Activated T-cell treated with anti-CD3 and anti-CD28 coated beads, Interleukin-2, amount 50 U/mL, for 4 hours (primary cell): ENCODE results near the gene HS3ST4. TPM values are rescaled to one million over a fixed set of nuclear protein-coding genes. Genes with fewer than 3 reads are reported as not detected.

ENCODE experiments used
- ATAC-seq, 2 donors: fragments of 200-7000 bp; cut with Tn5 transposase; one replicate each; pipeline ENCODE4 v1.10.0; 2021
- DNase-seq: peaks from one replicate; pipeline ENCODE4 v3.0.0-alpha.2; 2020
- H3K27me3 Mint-ChIP-seq: one replicate; pipeline ENCODE4 v1.8.0; 2021; ENCODE audit warnings: low read depth, mixed read lengths
- H3K36me3 Mint-ChIP-seq: one replicate; pipeline ENCODE4 v1.8.0; 2022; ENCODE audit warnings: mixed read lengths; ENCODE audit not compliant: insufficient read depth
- H3K4me1 Mint-ChIP-seq: one replicate; pipeline ENCODE4 v1.8.0; 2021; ENCODE audit warnings: low read depth, mixed read lengths
- H3K4me3 Mint-ChIP-seq: one replicate; pipeline ENCODE4 v1.8.0; 2021; ENCODE audit warnings: mild to moderate bottlenecking, moderate library complexity, mixed read lengths
- H3K9me3 Mint-ChIP-seq: one replicate; pipeline ENCODE4 v1.8.0; 2021; ENCODE audit warnings: mixed read lengths
- total RNA-seq, 3 donors: library from RNA; stranded (reverse); gene quantifications; one replicate each; pipeline ENCODE4 v1.2.1, GENCODE V29; 2021

HS3ST4 gene
- total RNA-seq, 3 donors from 2014 or later = not detected

DNA sequence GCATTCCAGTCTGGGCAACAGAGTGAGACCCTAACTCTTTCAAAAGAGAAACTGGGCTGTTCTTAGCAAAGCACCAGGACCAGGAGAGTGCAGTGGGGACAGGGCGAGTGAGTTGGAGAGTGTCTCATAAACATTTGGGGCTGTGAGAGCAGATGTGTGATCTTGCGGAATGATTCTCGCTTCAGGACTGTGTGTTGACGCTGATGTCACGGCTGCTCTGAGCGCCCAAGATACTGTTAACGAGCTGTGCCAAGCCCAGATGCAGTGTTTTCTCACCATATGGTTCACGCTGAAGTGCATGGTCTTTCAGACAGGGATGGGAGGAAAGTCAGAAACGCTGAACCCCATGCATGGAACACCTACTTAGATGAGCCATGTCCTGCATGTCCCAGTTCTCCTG, 438.2 kb downstream of the HS3ST4 start:
- Mint-ChIP-seq H3K4me1 (no peaks in the 10 kb centered on the region), H3K4me3 (no peak overlapping the region), H3K9me3 (no peaks in the 10 kb centered on the region), H3K36me3 (no peaks in the 10 kb centered on the region), H3K27me3 (peaks cover 7% of the 10 kb centered on the region)
- no peak for DNase-seq
- no peak for ATAC-seq

DNA sequence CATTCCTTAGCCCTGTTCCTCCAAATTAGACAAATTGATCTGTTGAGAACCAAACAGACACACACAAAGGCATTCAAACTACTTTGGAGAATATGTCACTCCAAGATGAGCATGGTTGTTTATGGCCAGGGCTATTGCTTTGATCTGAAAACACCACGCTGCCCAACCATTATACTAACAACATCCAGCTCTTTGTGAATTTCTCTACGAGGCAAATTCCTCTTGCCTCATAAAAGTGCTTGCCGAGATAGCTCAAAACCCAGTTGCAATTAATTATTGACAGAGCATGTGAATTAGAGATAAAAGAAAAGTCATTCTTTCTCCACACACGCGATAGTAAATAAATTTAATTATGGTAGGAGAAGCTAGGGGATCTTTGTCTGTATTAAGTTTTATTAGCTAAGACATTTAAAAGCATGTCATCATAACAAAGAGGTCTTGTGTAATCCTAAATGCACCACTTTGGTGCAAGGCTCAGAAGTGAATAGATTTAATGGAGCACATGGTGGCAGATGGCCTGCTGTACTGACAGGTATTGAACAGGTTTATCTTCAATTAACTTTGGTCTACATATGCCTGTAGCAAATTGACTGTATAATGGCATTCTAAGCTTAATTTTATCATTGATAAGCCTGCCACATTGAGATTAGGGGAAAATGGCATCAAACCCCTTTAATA, 441.8 kb downstream of the HS3ST4 start:
- H3K9me3 Mint-ChIP-seq = no peaks in the 10 kb centered on the region
- H3K4me3 Mint-ChIP-seq = no peak overlapping the region
- no peaks in the 10 kb centered on the region for H3K4me1 Mint-ChIP-seq
- H3K27me3 Mint-ChIP-seq = peaks cover 3% of the 10 kb centered on the region
- DNase-seq = no peak
- no peaks in the 10 kb centered on the region for H3K36me3 Mint-ChIP-seq
- no peak for ATAC-seq

DNA sequence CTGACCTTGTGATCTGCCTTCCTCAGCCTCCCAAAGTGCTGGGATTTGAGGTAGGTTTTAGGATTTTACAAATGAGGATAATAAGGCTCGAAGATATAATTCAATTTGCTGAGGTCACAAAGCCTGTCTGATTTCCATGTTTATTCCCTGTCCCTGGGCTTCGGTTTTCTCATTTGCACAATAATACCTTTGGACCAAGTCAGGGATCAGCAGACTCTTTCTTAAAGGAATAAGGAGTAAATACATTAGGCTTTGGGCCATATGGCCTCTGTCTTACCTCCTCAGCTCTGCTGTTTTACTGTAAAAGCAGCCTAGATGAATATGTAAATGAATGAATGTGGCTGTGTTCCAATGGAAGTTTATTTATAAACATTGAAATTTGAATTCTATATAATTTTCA, 442.8 kb downstream of the HS3ST4 start:
- Mint-ChIP-seq H3K4me3 (no peak overlapping the region), H3K27me3 (peaks cover 3% of the 10 kb centered on the region), H3K36me3 (no peaks in the 10 kb centered on the region), H3K4me1 (no peaks in the 10 kb centered on the region), H3K9me3 (no peaks in the 10 kb centered on the region)
- ATAC-seq (no peak), DNase-seq (no peak)

DNA sequence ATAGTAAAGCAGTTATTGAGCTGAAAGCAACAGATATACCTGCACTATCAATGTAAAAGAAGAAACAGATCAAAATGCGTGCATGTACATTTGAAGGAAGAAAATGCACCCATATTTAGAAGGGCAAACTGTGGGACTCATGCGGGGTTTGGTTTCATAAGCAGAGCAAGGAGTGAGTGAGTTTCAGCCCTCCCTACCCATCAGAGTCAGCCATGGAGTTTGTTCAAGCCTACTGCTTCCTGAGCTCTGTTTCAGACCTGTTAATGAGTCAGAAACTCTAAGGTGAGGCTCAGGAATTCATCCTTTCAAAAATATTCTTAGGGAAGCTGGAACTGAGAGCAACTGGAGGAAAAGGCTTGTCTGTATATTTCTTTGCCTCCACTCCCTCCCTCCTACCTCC, 446.2 kb downstream of the HS3ST4 start:
- no peak for ATAC-seq
- no peaks in the 10 kb centered on the region for H3K36me3 Mint-ChIP-seq
- H3K4me3 Mint-ChIP-seq = no peak overlapping the region
- DNase-seq = no peak
- H3K27me3 Mint-ChIP-seq = no peaks in the 10 kb centered on the region
- no peaks in the 10 kb centered on the region for H3K9me3 Mint-ChIP-seq
- H3K4me1 Mint-ChIP-seq = no peaks in the 10 kb centered on the region

DNA sequence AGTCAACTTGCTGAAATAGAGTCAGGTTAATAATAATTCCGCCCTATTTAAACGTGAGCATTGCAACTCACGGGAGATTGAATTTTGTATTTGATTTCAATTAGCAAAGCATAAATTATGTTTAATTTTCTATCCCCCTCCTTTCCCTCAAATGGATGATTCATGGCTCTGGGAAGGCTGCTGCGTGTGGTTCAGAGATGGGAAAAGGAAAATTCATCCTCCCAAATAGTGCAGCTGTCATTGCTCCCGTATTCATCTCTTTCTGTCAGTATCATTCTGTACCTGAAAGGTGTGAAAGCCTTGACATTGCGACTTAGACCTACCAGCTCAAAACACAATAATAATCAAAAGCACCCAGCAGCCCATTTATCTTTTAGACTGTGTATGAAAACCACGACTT, 447.3 kb downstream of the HS3ST4 start:
- Mint-ChIP-seq H3K36me3 (no peaks in the 10 kb centered on the region), H3K4me1 (no peaks in the 10 kb centered on the region), H3K4me3 (no peak overlapping the region), H3K27me3 (no peaks in the 10 kb centered on the region), H3K9me3 (no peaks in the 10 kb centered on the region)
- ATAC-seq (no peak), DNase-seq (no peak)

DNA sequence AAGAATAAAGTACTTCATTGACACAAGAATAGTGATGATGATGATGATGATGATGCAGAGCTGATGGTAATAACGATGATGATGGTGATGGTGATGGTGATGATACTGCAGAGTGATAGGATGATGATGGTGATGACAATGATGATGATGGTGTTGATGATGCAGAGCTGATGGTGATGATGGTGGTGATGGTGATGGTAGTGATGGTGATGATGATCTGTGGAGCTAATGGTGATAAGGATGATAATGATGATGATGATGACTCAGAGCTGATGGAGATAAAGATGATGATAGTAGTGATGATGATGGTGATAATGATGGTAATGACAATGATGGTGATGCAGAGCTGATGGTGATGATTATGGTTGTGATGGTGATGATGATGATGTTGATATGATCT, 448.1 kb downstream of the HS3ST4 start:
- ATAC-seq (no peak), DNase-seq (no peak)
- Mint-ChIP-seq H3K27me3 (no peaks in the 10 kb centered on the region), H3K9me3 (no peaks in the 10 kb centered on the region), H3K4me1 (no peaks in the 10 kb centered on the region), H3K36me3 (no peaks in the 10 kb centered on the region), H3K4me3 (no peak overlapping the region)

DNA sequence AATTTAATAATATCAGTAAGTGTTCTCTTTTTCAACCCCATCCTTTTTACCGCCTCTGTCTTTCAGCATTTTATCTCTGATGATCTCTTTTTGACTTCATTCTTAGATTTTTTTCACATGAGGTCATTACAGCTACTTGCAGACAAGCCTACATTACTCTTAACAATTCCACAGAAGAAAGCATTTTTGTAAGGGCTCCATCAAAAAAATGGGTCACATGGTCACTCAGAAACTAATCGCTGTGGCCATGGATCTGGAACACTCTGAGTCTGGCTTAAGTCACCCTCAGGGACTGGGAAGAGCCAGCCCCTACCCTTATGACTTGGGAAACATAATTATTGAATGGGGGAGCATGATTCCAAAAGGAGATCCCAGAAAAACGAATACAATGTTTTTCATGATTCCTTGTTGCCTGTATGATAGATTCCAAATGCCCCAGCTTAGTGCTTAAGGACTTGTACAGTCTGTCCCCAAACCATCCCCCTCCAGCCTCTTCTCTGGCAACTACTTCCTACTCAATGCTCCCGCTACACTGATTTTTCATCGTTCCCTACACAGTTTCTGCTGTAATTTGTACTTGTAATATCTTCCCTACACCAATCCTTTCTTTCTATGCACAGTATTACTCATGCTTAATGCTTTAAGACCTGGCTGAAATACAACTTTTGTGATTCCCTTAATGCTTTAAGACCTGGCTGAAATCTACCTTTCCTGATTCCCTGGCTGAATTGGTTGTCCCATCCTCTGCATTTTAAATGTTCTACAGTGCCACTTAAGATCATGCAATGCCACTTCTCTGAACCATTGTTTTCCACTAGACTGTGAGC, 457.8 kb downstream of the HS3ST4 start:
- H3K4me1 Mint-ChIP-seq = no peaks in the 10 kb centered on the region
- peaks cover 5% of the 10 kb centered on the region for H3K9me3 Mint-ChIP-seq
- ATAC-seq (no peak), DNase-seq (no peak)
- no peaks in the 10 kb centered on the region for H3K36me3 Mint-ChIP-seq
- H3K4me3 Mint-ChIP-seq = no peak overlapping the region
- H3K27me3 Mint-ChIP-seq = peaks cover 6% of the 10 kb centered on the region

DNA sequence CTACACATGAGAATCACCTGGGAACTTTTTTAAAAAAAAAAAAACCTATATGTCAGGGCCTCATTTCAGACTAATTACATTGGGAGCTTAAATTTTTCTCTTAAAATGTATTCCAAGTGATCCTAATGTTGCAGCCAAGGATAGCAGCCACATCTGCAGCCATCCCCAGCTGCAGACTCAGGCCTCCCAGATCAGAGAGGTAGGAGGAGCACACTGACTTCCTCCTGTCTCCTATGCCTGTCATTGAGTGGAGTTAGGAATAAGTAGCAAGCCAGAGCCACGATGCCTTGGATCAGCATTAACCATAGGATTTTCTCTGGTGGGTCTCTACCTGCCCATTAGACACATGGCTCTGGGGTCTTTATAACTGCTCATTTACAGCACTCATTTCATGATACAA, 463.5 kb downstream of the HS3ST4 start:
- DNase-seq (no peak), ATAC-seq (no peak)
- no peak overlapping the region for H3K4me3 Mint-ChIP-seq
- H3K27me3 Mint-ChIP-seq = no peaks in the 10 kb centered on the region
- H3K4me1 Mint-ChIP-seq = no peaks in the 10 kb centered on the region
- no peaks in the 10 kb centered on the region for H3K9me3 Mint-ChIP-seq
- no peaks in the 10 kb centered on the region for H3K36me3 Mint-ChIP-seq

DNA sequence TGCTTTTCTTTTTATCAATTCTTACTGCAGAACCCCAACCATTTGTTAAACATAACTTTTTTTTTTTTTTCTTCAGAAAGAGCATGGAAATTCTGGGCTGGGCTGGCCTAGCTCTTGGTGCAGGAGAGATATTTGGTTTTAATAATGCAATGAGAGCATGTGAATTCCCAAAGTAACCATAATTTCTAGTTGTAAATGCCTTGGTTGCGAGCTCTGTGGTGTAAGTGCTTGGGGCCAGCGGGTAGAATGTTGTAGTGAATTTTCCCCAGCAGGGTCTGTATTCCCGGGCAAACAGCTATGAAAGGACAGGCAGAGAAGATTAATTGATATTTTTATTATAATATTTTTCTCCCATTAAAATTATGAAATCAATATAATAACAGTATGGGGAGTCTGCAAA, 465.6 kb downstream of the HS3ST4 start:
- no peaks in the 10 kb centered on the region for H3K36me3 Mint-ChIP-seq
- H3K27me3 Mint-ChIP-seq = no peaks in the 10 kb centered on the region
- H3K9me3 Mint-ChIP-seq = no peaks in the 10 kb centered on the region
- H3K4me3 Mint-ChIP-seq = no peak overlapping the region
- no peaks in the 10 kb centered on the region for H3K4me1 Mint-ChIP-seq
- ATAC-seq (no peak), DNase-seq (no peak)

DNA sequence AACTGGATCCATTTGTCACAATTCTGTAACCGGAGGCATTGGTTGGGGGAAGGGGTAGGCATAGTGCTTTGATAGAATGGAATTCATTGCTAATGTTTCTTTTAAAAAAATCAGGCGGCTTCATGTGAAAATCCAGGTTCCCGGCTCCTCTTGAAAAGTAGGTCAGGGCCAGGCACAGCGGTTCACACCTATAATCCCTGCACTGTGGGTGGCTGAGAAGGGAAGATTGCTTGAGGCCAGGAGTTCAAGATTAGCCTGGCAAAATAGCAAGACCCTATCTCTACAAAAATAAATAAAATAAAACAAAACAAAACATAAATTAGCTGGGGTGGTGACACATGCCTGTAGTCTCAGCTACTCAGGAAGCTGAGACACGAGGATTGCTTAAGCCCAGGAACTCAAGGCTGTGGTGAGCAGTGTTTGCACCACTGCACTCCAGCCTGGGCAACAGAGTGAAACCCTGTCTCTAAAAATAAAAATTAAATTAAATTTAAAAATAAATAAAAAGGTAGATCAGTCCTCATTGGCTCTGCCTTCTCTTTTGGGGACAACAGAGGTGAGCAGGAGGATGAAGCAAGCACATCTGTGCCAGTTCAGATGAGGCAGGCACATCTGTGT, 466.5 kb downstream of the HS3ST4 start:
- H3K27me3 Mint-ChIP-seq = no peaks in the 10 kb centered on the region

DNA sequence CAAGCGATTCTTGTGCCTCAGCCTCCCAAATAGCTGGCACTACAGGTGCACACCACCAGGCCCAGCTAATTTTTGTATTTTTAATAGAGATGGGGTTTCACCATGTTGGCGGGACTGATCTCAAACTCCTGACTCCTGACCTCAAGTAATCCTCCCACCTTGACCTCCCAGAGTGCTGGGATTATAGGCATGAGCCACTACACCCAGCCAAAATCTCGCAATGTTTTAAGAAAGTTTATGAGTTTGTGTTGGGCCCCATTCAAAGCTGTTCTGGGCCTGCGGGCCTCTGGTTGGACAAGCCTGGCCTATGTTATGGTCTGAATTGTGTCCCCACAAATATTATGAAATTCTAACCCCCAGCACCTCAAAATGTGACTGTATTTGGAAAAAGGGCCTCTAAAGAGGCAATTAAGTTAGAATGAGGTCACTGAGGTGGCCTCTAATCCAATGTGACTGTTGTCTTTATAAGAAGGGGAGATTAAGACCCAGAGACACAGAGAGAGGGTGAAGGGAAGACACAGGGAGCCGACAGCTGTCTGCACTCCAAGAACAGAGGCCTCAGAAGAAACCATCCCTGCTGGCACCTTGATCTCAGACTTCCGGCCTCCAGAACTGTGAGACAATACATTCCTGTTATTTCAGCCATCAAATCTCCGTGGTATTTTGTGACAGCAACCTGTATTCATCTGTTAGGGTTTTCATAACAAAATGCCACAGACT, 469.9 kb downstream of the HS3ST4 start:
- Mint-ChIP-seq H3K4me1 (no peaks in the 10 kb centered on the region), H3K9me3 (no peaks in the 10 kb centered on the region), H3K27me3 (no peaks in the 10 kb centered on the region), H3K36me3 (no peaks in the 10 kb centered on the region), H3K4me3 (no peak overlapping the region)
- no peak for DNase-seq
- ATAC-seq = no peak

More for the DNA sequence above, 466.5 kb downstream of the HS3ST4 start:
- no peaks in the 10 kb centered on the region for H3K9me3 Mint-ChIP-seq
- no peaks in the 10 kb centered on the region for H3K36me3 Mint-ChIP-seq
- no peak overlapping the region for H3K4me3 Mint-ChIP-seq
- H3K4me1 Mint-ChIP-seq = no peaks in the 10 kb centered on the region
- no peak for DNase-seq
- no peak for ATAC-seq

DNA sequence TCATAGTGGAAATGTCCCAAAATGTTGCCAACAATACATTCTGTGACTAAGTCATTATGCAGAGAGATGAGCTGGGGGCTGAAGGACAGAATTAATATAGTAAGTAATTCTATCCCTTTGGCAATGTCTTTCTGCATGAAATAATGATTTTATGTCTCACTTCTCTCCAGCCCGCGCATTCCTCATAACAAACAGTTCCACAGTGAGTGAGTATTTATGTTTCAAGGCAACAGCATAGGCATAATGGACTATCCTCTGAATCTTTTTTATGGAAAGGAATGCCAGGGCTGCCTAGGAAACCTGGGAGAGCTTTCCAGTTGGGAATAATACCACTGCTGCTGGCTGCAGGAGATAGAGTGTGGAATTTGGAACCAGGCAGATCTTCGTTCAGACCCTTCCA, 477.7 kb downstream of the HS3ST4 start:
- peaks cover 3% of the 10 kb centered on the region for H3K9me3 Mint-ChIP-seq
- no peak for ATAC-seq
- peaks cover 13% of the 10 kb centered on the region for H3K27me3 Mint-ChIP-seq
- H3K4me3 Mint-ChIP-seq = no peak overlapping the region
- no peaks in the 10 kb centered on the region for H3K4me1 Mint-ChIP-seq
- H3K36me3 Mint-ChIP-seq = no peaks in the 10 kb centered on the region
- DNase-seq = no peak

DNA sequence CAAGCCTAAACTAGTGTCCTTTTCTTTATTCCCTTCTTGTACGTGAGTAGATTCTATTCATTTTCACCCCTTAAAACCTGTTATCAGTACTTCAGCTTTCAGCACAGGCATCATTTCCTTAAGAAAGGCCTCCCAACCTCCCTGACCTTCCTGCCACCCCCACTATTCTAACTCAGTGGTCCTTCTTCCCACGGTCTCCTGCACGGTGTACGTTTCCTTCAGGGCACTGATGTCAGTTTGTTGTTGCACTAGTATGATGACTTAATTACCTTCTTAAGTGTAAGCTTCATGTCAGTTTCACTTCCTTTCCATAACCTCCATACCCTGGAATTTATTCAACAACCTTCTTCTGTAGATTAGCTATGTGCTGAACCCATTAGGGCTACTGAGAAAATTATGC, 484.2 kb downstream of the HS3ST4 start:
- DNase-seq (no peak), ATAC-seq (no peak)
- Mint-ChIP-seq H3K4me1 (no peaks in the 10 kb centered on the region), H3K9me3 (peaks cover 3% of the 10 kb centered on the region), H3K36me3 (no peaks in the 10 kb centered on the region), H3K4me3 (no peak overlapping the region), H3K27me3 (peaks cover 12% of the 10 kb centered on the region)

DNA sequence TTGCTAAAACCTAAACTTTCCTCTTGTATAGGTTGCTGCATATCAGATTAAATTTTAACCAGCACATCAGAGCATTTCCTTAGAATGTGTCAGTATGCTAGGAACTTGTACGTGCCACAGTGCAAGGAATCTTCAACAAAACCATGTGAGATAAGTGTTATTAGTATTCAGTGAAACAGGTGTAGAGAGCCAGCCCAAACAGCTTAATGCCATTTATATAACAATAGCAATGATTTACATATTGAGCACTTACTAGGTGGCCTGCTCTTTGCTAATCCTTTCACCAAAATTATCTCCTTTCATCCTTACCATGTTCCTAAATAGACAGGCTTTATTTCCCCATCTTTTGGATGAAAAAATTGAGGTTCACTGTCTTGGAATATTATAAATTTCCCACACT, 485.7 kb downstream of the HS3ST4 start:
- no peak for ATAC-seq

More for the DNA sequence above, 485.7 kb downstream of the HS3ST4 start:
- no peak for DNase-seq
- no peaks in the 10 kb centered on the region for H3K36me3 Mint-ChIP-seq
- H3K4me1 Mint-ChIP-seq = no peaks in the 10 kb centered on the region
- H3K9me3 Mint-ChIP-seq = no peaks in the 10 kb centered on the region
- no peak overlapping the region for H3K4me3 Mint-ChIP-seq
- peaks cover 12% of the 10 kb centered on the region for H3K27me3 Mint-ChIP-seq
